Measurements from ENCODE around the gene ZNF117.

DNA sequence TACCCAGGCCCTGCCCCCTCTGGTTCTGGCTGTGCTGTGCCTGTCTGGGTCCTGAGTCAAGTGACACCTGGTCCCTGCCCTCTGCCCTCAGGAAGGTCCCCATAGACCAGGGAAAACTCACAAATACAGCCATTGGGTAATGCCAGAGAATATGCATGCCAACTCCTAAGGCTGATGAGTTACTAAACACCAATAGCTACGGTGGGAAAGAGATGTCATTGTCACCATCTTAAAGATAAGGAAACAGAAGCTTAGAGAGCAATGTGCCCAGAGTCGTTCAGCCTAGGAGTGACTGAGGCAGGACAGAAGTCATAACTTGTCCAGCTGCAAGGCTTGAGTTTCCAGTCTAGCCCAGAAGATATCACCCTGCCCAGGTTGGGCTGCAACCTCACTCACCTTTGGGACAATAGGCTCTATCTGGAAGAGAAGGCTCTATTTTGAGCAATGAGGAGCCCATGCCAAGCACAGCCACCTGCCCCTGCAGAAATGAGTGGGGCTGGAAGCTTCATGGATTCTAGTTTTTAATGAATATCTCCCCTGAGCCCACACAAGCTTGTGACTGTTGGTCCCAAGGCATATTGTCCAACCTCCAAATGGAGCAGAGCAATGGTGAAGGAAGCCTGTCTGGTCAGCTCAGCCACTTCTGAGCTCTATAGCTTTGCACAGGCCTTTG lies 45.2 kb downstream of the ZNF117 start:
- TF ChIP-seq, protein P1, sequence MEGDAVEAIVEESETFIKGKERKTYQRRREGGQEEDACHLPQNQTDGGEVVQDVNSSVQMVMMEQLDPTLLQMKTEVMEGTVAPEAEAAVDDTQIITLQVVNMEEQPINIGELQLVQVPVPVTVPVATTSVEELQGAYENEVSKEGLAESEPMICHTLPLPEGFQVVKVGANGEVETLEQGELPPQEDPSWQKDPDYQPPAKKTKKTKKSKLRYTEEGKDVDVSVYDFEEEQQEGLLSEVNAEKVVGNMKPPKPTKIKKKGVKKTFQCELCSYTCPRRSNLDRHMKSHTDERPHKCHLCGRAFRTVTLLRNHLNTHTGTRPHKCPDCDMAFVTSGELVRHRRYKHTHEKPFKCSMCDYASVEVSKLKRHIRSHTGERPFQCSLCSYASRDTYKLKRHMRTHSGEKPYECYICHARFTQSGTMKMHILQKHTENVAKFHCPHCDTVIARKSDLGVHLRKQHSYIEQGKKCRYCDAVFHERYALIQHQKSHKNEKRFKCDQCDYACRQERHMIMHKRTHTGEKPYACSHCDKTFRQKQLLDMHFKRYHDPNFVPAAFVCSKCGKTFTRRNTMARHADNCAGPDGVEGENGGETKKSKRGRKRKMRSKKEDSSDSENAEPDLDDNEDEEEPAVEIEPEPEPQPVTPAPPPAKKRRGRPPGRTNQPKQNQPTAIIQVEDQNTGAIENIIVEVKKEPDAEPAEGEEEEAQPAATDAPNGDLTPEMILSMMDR (IDR thresholded peaks at IDR 0.05; ENCODE audit: extremely low read depth in 1 of 2, insufficient read depth in 1 of 2, low read depth in 1 of 2, low read length in 2 of 2): no peak
- TF ChIP-seq MAX (IDR thresholded peaks at IDR 0.05; ENCODE audit: insufficient read depth, insufficient read length) (no peak), EZH2 (IDR thresholded peaks at IDR 0.05; ENCODE audit: borderline replicate concordance, low read depth, low read length, severe bottlenecking) (no peak)
